Peyer's patch (tissue), 4 donors: ENCODE data around the gene BST2.

Source experiments
- POLR2A ChIP-seq, 2 donors: fragments of 450-650 bp; IDR thresholded peaks; one replicate each; pipeline ENCODE4 v1.5.1; 2017; ENCODE audit warnings: antibody characterized with exemption in 2 of 2, mild to moderate bottlenecking in 2 of 2, moderate library complexity in 2 of 2
- TF ChIP-seq, protein P1 (sequence below), 6 experiments: fragments of 450-650 bp in 4 of 6; fragments of 200-600 bp in 2 of 6; sonication (generic) in 1 of 6; IDR thresholded peaks; one replicate each; pipeline ENCODE4 v1.5.1; 2017 to 2019; ENCODE audit warnings: antibody characterized with exemption in 6 of 6, mild to moderate bottlenecking in 3 of 6, moderate library complexity in 1 of 6

- TF ChIP-seq, protein P1, sequence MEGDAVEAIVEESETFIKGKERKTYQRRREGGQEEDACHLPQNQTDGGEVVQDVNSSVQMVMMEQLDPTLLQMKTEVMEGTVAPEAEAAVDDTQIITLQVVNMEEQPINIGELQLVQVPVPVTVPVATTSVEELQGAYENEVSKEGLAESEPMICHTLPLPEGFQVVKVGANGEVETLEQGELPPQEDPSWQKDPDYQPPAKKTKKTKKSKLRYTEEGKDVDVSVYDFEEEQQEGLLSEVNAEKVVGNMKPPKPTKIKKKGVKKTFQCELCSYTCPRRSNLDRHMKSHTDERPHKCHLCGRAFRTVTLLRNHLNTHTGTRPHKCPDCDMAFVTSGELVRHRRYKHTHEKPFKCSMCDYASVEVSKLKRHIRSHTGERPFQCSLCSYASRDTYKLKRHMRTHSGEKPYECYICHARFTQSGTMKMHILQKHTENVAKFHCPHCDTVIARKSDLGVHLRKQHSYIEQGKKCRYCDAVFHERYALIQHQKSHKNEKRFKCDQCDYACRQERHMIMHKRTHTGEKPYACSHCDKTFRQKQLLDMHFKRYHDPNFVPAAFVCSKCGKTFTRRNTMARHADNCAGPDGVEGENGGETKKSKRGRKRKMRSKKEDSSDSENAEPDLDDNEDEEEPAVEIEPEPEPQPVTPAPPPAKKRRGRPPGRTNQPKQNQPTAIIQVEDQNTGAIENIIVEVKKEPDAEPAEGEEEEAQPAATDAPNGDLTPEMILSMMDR (IDR thresholded peaks at IDR 0.05) = no peak
- no peak for TF ChIP-seq POLR2A (IDR thresholded peaks at IDR 0.05)
Measured at GRCh38 chr19:17379221-17379631, 26.2 kb downstream of the BST2 start.
